DMS153 treated with DMSO at 0.1 percent for 48 hours (cell line): ENCODE measurements around the gene WNT2B.

Experiments
- DNase-seq: peaks from one replicate; lab custom pipeline; 2025; ENCODE audit not compliant: unreplicated experiment; lab: John Stamatoyannopoulos, UW

WNT2B gene

GRCh38 chr1:112504661-112505399 is 3.9 kb upstream of the WNT2B start:
- DNase-seq: no peak

GRCh38 chr1:112505400-112505785 is 3.4 kb upstream of the WNT2B start:
- no peak for DNase-seq

- no peak for DNase-seq
Observed at GRCh38 chr1:112505878-112506277, 2.9 kb upstream of the WNT2B start.

DNA sequence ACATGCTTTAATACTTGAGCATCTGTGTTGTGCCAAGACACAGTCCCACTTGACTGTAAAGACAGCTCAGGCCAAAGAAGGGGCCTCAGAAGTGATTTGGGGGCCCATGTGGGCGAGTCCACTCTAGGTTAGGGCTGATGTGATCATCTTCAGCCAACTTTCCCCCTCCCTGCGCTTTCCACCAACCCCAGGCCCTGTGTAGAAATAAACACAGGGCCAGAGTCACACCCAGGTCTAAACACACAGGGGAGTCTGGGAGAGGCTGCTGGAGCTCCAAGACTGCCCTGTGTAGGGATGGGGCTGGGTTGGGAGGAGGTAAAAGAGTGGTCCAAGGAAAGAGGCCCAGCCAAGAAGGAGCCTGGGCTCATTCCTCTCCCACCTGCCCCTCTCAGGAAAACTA is 2.5 kb upstream of the WNT2B start:
- no peak for DNase-seq

GRCh38 chr1:112506731-112507130 is 2.0 kb upstream of the WNT2B start:
- no peak for DNase-seq

- DNase-seq: no peak
Observed at GRCh38 chr1:112507336-112507735, 1.4 kb upstream of the WNT2B start.

- DNase-seq: no peak
Observed at GRCh38 chr1:112507921-112508277, 866 bp upstream of the WNT2B start.

DNA sequence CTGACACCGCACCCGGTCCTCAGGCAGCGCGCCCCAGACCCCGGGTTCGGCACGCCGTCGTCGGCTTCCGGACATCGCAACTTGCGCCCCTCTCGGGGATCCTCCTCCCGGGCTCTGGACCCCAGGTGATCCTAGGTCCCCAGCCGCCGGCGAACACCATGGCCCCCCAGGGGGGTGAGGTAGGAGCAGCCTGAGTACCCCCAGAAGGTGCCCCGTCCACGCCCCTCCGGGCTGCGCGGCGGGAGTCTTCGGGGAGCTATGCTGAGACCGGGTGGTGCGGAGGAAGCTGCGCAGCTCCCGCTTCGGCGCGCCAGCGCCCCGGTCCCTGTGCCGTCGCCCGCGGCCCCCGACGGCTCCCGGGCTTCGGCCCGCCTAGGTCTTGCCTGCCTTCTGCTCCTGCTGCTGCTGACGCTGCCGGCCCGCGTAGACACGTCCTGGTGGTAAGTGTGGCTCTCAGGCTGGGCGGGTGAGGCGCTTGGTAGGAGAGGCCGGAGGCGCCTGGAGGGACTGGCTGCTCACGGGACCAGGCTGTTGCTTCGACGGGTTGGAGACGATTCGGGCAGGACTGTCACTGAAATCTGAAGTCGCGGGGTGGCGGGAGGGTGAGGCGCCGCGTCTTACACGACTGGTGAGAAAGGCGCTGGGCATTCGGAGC is 367 bp downstream of the WNT2B start:
- DNase-seq: no peak

GRCh38 chr1:112509660-112510178 is 954 bp downstream of the WNT2B start:
- no peak for DNase-seq

GRCh38 chr1:112510340-112510739 is 1.6 kb downstream of the WNT2B start:
- DNase-seq: no peak

DNA sequence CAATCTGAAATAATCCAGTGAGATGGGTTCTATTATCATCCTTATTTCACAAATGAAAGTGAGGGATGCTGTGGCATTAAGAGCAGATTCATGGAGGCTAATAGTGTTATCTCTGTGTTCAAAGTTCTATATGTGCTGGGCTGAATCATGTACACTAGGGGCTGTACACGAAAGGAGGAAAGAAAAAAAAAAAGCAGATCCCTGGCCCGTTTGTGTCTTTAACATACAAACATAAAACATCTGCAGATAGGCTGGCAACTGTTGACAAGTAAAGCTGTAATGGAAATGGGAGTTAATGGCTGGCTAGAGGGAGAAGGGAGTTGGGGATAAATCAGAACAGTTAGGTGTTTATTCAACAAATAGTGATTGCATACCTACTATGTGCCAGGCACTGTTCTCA is 3.1 kb downstream of the WNT2B start:
- DNase-seq: no peak

GRCh38 chr1:112513112-112513870 is 4.5 kb downstream of the WNT2B start:
- DNase-seq: no peak

- no peak for DNase-seq
Observed at GRCh38 chr1:112514901-112515300, 6.1 kb downstream of the WNT2B start.

GRCh38 chr1:112515311-112516009 is 6.7 kb downstream of the WNT2B start:
- no peak for DNase-seq

GRCh38 chr1:112516141-112516540 is 7.4 kb downstream of the WNT2B start:
- DNase-seq: no peak

DNA sequence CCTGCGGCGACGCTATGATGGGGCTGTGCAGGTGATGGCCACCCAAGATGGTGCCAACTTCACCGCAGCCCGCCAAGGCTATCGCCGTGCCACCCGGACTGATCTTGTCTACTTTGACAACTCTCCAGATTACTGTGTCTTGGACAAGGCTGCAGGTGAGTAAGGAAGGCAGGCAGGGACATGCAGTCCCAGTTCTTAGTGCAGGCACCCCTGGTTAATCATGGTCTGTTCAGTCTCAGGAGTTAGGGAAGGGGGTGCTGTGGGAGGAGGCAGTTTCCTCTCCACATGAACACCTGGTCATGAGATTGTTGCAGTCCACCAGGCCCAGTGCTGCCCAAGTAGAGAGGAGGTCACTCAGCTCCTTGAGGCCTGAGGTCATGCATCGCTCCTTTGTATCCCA is 8.5 kb downstream of the WNT2B start:
- DNase-seq: no peak

DNA sequence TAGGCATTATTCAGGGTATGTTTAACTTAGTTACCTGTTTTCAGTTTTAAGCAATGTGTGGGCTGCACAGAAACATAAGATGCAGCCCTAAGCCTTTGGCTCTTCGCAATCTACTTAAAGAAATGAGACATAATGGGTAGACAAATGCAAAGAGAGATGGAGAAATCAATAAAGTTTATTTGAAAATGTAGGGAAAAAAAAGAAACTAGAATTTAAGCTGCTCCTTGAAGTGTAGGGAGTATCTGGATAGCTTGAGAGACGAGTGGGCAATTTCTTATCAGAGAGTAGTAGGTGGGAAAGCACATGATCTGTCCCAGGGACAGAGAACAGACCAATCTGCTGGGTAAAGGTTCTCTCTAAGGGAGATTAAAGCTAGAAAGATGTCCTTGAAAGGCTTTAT is 8.9 kb downstream of the WNT2B start:
- no peak for DNase-seq

GRCh38 chr1:112518186-112518585 is 9.4 kb downstream of the WNT2B start:
- DNase-seq: no peak

DNA sequence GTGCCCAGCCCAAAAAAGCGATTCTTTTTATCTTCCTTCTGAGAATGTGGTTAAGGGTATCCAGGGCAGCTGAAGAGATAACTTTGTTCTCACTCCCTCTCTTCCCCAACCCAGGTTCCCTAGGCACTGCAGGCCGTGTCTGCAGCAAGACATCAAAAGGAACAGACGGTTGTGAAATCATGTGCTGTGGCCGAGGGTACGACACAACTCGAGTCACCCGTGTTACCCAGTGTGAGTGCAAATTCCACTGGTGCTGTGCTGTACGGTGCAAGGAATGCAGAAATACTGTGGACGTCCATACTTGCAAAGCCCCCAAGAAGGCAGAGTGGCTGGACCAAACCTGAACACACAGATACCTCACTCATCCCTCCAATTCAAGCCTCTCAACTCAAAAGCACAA is 11.4 kb downstream of the WNT2B start:
- DNase-seq: no peak

DNA sequence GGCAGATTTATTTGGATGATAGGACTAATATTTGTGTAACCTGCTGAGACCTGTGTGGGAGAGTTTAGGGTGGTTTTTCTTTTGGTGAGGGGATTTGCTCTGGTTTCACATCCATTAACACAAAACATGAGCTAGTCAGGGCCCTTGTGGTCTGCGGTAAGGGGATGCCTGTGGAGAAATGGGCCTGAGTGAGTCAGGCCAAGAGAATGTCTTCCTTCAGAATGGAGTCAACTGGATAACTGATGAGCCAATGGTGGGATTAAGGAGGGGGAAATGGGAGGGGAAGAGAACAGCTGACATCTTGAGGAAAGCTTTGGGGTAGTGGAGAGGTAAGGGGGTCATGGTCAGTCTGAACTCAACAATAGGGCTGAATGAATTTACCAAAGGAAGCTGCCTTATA is 13.9 kb downstream of the WNT2B start:
- DNase-seq: no peak

DNA sequence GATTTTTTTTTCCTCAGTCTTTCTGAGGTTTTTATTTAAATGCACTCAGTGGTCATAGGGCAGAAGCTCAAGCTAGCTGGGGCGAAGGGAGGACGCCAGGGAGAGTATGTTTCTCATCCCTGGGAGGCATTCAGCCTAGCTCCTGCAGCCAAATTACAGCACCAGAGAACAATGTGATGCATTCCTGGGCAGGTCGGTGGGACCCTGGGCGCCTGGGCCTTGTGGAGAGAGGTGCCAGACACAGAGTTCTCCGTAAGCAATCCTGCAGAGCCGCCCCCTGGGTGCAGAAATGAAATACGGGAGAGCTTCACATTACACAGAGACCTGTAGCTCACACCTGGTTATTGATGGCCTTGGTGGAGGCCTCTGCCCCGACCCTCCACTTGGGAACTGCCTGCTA is 15.5 kb downstream of the WNT2B start:
- DNase-seq: no peak
